Cerebellar cortex (tissue), 1 donor: ENCODE data around the gene RHEX.
"Not testable (repeated sequence)": the region's sequence is repeated elsewhere in the genome, so short reads cannot be mapped to it uniquely, and the experiment has no call there.

Source experiments
- DNase-seq: peaks from one replicate; pipeline ENCODE4 v3.0.0-alpha.2; 2015; ENCODE audit warnings: low spot score

RHEX gene

DNA sequence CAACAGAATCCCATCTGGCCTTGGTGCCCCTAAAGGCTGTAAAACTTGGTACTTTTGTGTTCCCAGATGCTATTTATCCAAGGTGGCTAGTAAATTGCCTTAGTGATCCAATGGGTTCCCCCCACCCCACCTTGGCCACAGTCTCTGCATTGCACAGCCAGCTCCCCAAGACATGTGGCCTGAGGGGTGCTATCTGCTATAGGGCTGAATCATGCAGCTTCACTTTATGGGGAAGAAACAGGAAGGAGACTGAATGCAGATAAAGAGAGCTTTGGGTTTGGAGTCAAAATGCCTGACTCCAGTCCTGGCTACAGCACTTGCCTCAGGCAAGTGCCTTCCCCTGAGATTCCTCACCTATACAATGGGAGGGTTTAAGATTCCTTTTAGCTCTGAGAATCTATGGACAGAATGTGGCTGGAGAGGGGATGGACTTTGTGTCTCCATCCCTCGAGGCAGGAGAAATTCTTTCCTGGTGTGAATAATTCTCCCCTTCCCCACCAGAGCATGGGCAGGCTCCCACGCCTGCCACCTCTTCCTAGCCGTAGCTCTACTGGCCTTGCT, 6.5 kb downstream of the RHEX start:
- DNase-seq, result no peak

DNA sequence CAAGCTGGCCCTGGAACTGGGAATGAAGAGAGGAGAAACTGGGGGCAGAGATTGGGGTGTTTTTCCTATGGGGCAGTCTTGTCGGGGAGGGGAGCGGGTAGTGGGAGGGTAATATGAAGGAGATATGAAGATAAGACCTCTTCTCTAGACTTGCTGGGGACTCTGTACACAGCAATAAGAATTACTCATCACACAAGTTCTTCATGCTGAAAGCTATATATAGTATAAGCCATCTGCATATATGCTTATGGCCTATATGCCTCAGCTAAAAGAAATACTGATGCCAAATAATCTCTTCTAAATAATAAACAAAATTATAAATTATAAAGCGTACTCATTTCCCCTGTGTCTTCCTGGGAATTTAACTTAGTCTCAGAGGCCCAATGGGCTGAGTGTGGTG, 7.9 kb downstream of the RHEX start:
- DNase-seq, result no peak

DNA sequence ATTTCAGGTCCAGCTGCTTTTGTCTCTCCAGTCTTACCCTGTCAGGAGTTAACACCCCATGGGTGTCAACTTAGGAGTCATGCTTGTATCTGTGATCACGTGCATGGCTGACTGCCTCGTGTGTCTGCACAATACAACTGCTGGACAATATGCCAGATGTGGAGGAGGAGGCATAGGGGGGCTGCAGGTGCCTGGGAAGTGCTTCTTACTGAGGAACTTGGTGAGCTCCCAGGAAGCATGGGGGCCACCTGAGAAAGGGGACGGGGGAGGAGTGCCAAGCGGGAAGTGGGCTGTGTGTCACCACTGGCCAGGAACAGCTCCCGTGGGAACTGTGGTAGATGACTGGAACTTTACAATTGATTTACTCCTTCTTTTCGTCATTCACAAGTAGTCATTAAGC, 9.5 kb downstream of the RHEX start:
- DNase-seq, result no peak

DNA sequence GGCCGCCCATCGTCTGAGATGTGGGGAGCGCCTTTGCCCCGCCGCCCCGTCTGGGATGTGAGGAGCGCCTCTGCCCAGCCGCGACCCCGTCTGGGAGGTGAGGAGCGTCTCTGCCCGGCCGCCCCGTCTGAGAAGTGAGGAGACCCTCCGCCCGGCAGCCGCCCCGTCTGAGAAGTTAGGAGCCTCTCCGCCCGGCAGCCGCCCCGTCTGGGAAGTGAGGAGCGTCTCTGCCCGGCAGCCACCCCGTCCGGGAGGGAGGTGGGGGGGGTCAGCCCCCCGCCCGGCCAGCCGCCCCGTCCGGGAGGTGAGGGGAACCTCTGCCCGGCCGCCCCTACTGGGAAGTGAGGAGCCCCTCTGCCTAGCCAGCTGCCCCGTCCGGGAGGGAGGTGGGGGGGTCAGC, 11.0 kb downstream of the RHEX start:
- not testable (repeated sequence) for DNase-seq

DNA sequence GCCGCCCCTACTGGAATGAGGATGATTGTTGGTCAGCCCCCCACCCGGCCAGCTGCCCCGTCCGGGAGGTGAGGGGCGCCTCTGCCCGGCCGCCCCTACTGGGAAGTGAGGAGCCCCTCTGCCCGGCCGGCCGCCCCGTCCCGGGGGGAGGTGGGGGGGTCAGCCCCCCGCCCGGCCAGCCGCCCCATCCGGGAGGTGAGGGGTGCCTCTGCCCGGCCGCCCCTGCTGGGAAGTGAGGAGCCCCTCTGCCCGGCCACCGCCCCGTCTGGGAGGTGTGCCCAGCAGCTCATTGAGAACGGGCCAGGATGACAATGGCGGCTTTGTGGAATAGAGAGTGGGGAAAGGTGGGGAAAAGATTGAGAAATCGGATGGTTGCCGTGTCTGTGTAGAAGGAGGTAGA, 11.5 kb downstream of the RHEX start:
- DNase-seq, result not testable (repeated sequence)

DNA sequence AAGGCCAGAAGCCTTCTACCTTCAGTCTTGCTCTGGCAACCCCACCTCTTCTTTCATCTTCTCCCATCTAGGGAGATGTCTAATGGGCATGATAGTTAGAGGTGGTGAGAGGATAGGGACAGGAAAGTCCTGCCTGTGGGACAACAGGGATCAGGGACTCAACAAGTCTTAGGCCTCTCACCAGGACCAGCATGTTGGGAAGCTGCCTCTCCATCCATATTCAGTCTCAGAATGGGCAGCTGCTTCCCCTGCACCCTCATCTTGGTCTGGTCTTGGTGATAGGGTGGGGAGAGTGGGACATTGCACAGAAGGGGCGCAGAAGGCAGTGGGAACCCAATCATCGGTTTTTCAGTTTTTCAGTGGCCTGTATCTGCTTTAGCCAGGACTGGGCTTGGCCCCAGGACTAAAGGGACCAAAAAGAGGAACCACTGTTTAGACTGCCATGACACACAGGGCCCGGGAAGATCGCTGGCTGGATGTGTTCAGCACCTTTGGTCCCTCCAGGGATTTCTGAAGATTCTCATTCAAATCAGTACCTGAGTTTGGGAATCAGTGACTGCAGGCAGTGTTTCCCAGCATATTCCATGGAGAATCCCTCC, 12.7 kb downstream of the RHEX start:
- DNase-seq, result no peak

DNA sequence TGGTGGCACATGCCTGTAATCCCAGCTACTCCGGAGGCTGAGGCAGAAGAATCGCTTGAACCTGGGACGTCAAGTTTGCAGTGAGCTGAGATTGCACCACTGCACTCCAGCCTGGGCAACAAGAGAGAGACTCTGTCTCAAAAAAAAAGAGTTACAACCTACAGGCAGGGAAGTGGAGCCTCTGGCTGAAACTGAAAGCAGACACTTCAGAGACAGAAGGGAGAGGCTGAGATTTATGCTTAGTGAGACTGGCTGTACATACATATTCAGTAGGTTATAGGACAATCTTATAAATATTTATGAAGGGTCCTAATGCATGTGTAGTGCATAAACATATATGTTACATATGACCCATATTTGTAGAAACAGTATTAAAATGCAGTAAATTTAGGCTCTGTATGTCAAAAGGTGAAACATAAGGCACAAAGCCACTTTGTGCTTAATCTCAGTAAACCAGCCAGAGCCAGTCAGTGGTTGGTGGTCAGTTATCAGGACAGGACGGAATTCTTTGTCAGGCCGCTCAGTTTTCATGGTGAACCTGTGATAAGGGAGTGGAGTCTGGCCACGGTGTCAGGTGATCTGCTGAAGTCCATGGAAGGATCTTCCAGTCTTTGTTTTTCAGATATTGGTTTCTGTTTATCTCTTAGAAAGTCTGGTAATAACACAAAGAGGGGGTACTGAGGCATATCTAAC, 13.7 kb downstream of the RHEX start:
- DNase-seq, result no peak

DNA sequence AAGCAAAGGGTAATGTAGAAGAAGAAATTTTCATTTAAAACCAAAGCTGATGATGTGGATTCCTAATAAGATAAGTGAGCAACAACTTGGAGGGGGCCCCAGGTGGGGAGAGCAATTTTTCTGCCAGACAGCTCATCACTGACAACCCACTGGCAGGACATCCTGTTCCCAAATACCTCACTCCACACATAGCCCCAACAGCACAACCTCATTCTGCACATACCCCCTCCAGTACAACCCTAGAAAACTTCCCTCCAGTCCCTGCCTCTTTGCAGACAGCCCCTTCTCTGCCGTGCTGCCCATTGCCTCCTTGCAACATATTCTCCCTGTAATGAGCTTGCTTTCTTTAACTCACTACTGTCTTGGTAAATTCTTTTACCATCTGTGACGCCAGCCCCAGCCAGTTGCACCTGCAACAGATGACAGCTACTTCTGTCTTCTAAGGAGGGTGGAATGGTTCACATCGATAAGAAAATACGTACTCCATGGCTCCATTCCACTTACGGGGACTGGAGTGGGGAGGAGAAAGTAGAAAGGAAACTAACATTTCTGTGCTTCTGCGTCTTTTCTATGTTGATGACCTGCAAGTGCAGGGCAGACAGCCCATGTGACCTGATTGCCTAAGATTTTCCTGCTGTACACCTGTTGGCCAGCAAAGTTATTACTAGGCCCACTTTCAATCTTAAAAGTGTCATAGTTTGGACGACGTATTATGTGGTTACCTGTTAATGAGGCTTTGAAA, 14.7 kb downstream of the RHEX start:
- DNase-seq, result no peak

DNA sequence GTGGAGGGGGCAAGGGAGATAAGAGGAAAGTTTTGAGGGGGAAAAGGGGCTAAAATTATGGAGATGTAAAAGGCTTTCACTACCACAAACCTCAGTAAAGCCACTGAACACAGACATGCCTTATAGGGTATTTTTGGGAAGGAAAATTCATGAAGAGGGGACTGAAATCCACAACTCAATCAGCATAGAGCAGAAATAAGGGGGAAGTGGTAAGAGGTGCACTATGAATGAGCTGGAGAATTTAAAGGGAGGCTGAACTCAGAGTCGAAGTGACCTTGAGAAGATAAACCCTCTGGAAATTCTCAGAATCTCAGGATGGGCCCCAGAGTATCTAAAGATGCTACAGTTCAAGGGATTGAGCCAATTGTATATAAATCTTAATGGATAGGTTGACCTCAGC, 15.3 kb downstream of the RHEX start:
- DNase-seq, result no peak

DNA sequence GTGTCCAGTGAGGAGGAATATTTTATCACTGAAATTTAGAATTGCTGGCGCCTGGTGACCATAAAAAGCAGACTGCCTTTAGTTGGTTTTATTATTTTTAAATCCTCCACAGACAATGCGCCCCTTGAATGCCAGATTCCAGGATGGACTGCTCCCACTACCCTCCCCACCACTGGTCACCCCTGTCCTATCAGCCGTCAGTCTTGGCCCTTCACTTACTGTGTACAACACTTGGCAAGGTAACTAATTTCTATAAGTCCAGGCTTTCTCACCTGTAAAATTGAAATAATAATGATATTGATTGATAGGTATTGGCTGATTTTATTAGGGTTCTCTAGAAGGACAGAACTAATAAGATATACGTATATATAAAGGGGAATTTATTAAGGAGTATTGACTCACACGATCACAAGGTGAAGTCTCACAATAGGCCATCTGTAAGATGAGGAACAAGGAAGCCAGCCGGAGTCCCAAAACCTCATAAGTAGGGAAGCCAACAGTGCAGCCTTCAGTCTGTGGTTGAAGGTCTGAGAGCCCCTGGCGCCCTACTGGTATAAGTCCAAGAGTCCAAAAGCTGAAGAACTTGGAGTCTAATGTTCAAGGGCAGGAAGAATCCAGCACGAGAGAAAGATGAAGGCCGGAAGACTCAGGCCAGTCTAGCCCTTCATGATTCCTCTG, 17.8 kb downstream of the RHEX start:
- DNase-seq, result no peak

DNA sequence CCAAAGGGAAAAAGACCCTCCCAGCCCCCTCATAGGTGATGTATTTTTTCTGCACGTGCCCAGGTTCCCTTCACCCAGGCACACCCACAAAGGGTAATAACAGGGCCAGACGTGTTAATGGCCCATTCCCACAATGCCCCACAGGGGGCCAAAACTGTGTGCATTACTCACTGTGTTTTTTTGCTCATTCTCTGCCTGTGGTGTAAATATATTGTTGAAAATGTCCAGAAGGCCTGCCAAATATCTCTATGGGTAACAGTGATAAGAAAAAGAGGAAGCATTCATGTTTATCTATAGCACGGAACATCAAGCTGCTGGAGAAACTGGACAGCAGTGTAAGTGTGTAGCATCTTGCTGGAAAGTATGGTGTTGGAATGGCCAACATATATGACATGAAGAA, 21.9 kb downstream of the RHEX start:
- no peak for DNase-seq

DNA sequence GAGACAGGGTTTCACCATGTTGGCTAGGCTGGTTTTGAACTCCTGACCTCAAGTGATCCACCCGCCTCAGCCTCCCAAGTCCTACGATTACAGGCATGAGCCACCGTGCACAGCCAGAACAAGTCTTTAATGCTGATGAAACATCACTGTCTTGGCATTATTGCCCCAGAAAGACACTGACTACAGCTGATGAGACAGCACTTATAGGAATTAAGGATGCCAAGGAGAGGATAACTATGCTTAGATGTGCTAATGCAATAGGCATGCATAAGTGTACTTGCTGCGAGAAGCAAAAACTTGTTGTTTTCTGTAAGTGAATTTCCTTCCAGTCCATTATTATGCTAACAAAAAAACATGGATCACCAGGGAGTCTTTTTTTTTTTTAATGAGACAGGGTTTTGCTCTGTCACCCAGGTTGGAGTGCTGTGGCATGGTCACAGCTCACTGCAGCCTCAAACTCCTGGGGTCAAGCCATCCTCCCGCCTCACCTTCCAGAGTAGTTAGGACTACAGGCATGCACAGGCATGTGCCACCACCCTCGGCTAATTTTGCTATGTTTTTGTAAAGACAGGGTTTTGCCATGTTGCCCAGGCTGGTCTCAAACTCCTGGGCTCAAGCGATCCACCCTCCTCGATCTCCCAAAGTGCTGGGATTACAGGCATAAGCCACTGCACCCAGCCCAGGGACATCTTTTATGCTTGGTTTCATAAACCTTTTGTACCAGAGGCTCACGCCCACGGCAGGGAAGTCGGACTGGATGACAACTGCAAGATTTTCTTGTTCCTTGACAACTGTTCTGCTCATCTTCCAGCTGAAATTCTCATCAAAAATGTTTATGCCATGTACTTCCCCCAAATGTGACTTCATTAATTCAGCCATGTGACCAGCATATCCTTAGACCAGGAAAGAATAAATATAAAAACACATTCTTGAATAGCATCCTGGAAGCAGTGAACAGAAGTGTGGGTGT, 23.1 kb downstream of the RHEX start:
- DNase-seq, result no peak

DNA sequence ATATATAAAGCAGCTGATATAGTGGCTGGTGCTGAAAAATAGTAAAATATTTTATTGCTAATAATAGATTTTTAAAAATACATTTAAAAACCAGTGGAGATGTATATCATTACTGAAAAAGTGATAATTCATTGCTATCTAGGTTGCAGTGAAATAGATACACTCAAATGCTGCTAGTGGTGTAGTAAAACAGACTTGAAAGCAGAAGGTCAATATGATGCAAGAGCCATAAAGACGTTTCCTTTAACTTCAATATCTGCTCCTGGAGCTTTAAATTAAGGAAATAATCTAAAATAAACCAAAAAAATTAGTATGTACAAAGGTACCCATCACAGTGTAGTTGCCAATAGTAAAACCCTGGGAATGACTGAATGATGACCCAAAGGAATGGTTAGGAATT, 26.2 kb downstream of the RHEX start:
- no peak for DNase-seq

DNA sequence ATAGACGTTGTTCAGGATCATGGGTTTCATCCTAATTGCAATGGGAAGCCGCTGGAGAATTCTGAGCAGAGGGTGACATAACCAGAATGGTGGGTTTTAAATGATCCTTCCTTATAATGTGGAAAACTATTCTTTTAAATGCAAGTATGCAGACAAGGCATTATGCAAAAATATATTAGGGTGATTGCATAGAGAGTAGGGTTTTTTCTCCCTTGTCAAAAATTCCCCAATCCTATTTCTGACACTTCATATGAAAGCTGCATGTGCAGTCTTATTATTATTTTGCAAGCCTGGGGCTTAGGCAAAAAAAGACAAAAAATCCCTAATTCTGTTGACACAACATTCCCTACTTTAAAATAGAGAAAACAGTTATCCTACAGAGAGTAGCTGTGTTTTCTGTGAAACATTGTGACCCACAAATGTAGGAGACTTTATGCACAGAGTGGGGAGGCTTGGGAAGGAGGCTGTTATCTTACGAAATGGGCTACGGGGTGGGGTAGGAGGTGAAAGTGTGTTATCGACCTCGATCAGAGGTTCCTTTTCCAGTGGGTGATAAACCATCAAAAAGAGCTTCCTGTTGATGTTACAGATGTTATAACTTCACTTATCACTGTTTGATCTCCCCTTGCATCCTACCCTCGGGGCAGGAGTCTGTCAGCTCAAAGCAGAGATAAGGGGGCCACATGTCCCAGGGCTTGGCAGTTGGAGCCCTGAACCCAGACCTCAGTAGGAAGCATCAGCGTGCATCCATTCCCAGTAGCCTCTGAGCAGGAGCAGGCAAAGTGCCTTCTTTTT, 27.2 kb downstream of the RHEX start:
- no peak for DNase-seq

DNA sequence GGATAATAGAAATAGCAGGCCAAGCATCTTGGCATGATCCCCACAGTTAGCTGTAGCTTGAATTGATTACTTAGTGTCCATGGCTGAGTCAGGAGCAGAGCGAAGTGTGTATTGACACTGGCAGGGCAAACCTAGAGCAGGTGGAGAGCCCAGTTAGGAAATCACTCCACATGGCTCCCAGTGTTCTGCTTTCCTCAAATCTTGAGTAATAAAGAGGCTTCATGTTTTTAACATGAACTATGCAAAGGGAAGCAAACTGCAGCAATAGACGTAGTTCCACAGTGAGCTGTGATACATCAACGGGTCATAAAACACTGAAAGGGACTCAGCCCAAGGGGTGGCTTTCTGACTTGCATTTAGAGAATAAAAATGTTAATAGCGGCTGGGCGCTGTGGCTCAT, 28.9 kb downstream of the RHEX start:
- no peak for DNase-seq

DNA sequence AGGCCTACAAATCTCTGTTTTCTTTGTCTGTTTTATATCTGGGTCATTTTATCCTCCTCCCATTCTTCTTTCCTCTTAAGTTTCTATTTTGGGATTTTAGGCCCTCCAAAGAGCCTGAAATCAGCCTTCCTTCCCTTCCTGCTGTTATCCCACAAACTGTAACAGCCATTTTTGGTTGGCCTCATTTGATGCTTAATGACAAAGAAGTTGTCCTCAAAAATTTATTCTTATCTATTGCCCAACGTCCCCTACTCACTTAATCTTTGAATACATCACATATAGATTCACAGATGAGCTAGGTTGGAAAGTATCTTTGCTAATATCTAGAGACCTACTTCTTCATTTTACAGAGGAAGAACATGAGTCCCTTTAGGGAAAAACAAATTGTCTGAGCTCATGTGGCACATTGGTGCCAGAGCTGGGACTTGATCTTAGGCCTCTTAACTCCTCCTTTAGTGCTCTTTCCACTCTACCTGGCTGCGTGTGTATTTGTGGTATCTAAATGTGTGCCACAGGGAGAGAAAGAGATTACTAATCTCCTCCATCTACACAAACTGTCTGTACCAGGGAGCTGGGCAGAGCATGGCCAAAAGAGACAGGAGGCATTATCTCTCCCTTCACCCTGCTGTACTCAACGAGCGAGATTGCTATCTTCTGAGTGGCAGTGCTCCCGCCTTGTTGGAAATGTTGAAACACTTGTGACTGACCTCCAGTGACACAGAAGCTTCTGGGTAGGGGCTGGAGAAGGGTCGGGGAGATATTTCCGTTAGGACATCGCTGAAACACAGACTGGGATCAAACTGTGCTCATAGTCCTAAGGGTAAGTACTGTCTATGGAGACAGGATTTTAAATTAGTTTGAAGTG, 30.1 kb downstream of the RHEX start:
- DNase-seq, result no peak

DNA sequence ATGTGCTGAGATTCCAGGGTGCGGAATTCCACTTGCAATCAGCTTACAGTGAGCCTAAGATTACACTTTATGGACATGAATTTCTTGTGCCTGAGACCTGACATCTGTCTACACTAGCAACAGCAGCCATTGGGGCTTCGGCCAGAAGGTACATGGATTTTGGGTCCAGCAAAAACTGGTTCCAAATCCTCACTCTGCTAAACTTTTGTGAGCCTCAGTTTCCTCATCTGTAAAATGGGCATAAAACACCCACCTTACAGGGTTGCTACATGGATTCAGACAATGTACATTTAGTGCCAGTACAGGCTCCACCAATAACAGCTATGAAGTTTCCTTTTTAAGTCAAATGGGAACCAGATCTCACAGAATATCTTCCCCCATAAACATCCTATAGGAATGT, 30.8 kb downstream of the RHEX start:
- no peak for DNase-seq

DNA sequence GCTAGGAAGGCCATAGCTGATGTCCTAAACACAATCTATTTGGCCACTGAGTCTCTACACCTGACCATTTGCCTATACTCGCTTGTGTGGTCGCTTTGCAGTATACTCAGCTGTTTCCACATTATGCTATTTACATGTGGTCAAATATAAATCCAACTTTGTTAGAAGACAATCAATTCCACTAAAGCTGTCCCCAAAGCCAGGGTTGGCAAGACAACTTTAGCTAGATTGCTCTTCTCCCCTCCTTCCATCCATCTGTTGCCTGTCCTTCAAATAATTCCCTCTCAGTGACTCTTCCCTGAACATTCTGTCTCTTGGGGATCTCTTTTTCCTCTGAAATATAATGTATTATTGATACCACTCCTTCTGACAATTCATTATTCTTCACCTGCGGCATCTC, 34.1 kb downstream of the RHEX start:
- no peak for DNase-seq

DNA sequence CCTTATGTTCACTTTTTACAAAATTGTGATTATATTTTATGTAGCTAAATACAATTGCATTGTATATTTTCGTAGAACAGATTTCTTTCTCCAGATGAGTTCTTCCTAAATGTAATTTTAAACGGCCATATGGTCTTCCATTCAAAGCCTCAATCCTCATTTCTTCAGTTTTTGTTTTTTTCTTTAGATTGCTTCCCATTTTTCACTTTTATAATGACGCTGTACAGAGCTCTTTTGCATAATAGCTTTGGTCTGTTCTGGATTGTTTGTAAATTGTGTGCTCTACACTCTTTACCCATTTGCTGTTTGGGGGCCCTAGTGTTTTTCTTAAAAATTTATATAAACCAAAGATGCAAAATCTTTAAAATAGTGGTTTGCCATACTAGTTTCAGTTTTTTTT, 36.4 kb downstream of the RHEX start:
- no peak for DNase-seq

DNA sequence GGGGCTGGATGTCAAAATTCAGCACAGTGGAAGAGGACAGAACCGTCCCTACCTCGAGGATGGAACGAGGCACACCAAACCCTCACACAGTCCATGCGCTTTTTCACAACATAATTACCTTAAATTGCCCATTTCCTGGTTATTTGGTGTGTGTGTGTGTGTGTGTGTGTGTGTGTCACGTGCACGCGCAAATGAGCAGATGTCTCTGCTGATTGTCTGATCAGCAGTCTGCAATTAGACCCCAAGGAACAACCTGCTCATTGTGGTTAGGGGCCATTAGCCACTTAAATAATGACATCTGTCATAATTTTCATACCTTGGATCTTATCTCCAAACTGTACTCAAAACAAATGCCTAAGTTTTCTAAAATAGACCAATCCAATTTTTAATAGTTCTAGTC, 41.1 kb downstream of the RHEX start:
- DNase-seq, result no peak
